Urinary bladder (tissue), 4 donors: ENCODE measurements around the gene TSLP. TPM values are rescaled to one million over a fixed set of nuclear protein-coding genes. Genes with fewer than 3 reads are reported as not detected.

Source experiments
- DNase-seq: peaks from one replicate; pipeline ENCODE4 v3.0.0-alpha.2; 2015; ENCODE audit errors: extremely low spot score
- H3K27ac ChIP-seq: one replicate; pipeline ENCODE4 v1.5.1; 2013; ENCODE audit warnings: low read depth, mild to moderate bottlenecking, moderate library complexity
- H3K36me3 ChIP-seq: one replicate; pipeline ENCODE4 v1.6.1; 2013; ENCODE audit warnings: mild to moderate bottlenecking, moderate library complexity; ENCODE audit not compliant: insufficient read depth
- H3K4me1 ChIP-seq: one replicate; pipeline ENCODE4 v1.6.1; 2013; ENCODE audit warnings: mild to moderate bottlenecking, moderate library complexity; ENCODE audit not compliant: insufficient read depth
- H3K4me3 ChIP-seq: one replicate; pipeline ENCODE4 v1.5.1; 2013; ENCODE audit warnings: low read depth, low read length
- WGBS: extraction: QIAGEN DNeasy Blood & Tissue Kit; methylation state at CpG from one replicate; pipeline ENCODE4 v1.1.7; 2013; 5-methylcytosine and 5-hydroxymethylcytosine counted together
- polyA plus RNA-seq: library from polyadenylated mRNA; stranded (reverse); fragments of 200-250 nt; gene quantifications from one replicate; pipeline ENCODE4 v1.2.3, GENCODE V29; 2013
- total RNA-seq: library from RNA; depleted of rRNA; stranded (reverse); fragments of >200 nt; gene quantifications from one replicate; pipeline ENCODE4 v1.2.3, GENCODE V29; 2014
- donor health status: healthy with polysubstance abuse.
- donor health status: healthy.

The TSLP gene
- total and polyA plus RNA-seq, 2 donors, result 2.4 to 2.8 TPM

- peak overlapping the region; percentile 56 for H3K4me3 ChIP-seq
- WGBS, result 64% methylated on average over 2 of the region's 2 CpGs
- H3K27ac ChIP-seq, result no peak overlapping the region
- H3K36me3 ChIP-seq, result peaks cover 2% of the 10 kb centered on the region
- DNase-seq, result no peak
- no peaks in the 10 kb centered on the region for H3K4me1 ChIP-seq
These were observed 2.7 kb downstream of the TSLP start for GRCh38 chr5:111074244-111074643.

- Histone ChIP-seq H3K4me1 (no peaks in the 10 kb centered on the region), H3K27ac (no peak overlapping the region), H3K4me3 (no peak overlapping the region), H3K36me3 (peaks cover 2% of the 10 kb centered on the region)
- no peak for DNase-seq
These were observed 4.0 kb downstream of the TSLP start for GRCh38 chr5:111075520-111075919.

- no peak overlapping the region for H3K27ac ChIP-seq
- DNase-seq, result no peak
- no peaks in the 10 kb centered on the region for H3K4me1 ChIP-seq
- H3K4me3 ChIP-seq, result no peak overlapping the region
- WGBS, result 64% methylated on average over 1 of the region's 1 CpG
- peaks cover 2% of the 10 kb centered on the region for H3K36me3 ChIP-seq
These were observed 4.6 kb downstream of the TSLP start for GRCh38 chr5:111076091-111076490.

- H3K36me3 ChIP-seq, result peaks cover 2% of the 10 kb centered on the region
- DNase-seq, result no peak
- H3K4me3 ChIP-seq, result no peak overlapping the region
- 88% methylated on average over 2 of the region's 2 CpGs for WGBS
- no peak overlapping the region for H3K27ac ChIP-seq
- no peaks in the 10 kb centered on the region for H3K4me1 ChIP-seq
These were observed 6.2 kb downstream of the TSLP start for GRCh38 chr5:111077678-111078077.

- Histone ChIP-seq H3K4me3 (no peak overlapping the region), H3K27ac (no peak overlapping the region), H3K4me1 (no peaks in the 10 kb centered on the region), H3K36me3 (peaks cover 2% of the 10 kb centered on the region)
- 81% methylated on average over 1 of the region's 1 CpG for WGBS
- DNase-seq, result no peak
These were observed 8.3 kb downstream of the TSLP start for GRCh38 chr5:111079846-111080245.

GRCh38 chr5:111083323-111083722 is 11.8 kb downstream of the TSLP start:
- Histone ChIP-seq H3K4me3 (no peak overlapping the region), H3K4me1 (no peaks in the 10 kb centered on the region), H3K27ac (no peak overlapping the region), H3K36me3 (no peaks in the 10 kb centered on the region)
- DNase-seq, result no peak
- WGBS, result 73% methylated on average over 7 of the region's 7 CpGs

- Histone ChIP-seq H3K36me3 (no peaks in the 10 kb centered on the region), H3K27ac (peak within 1 kb of the TSS; percentile 2), H3K4me3 (peak within 1 kb of the TSS; percentile 84), H3K4me1 (no peaks in the 10 kb centered on the region)
- WGBS, result 1% methylated on average over 50 of the region's 50 CpGs
- DNase-seq, result peak; percentile 75
These were observed 20.7 kb downstream of the TSLP start, which contains the start of gene WDR36 for GRCh38 chr5:111092062-111092853. TSS of gene WDR36 (plus strand) at chr5:111092348. CDS start at chr5:111092457, 109 bp downstream.

- WGBS, result 85% methylated on average over 1 of the region's 1 CpG
- Histone ChIP-seq H3K27ac (no peak overlapping the region), H3K36me3 (peaks cover 3% of the 10 kb centered on the region)
These were observed 24.5 kb downstream of the TSLP start for GRCh38 chr5:111095982-111096381.

GRCh38 chr5:111099058-111099778 is 27.7 kb downstream of the TSLP start:
- no peaks in the 10 kb centered on the region for H3K4me1 ChIP-seq
- H3K27ac ChIP-seq, result no peak overlapping the region
- WGBS, result 63% methylated on average over 1 of the region's 1 CpG
- no peak overlapping the region for H3K4me3 ChIP-seq
- DNase-seq, result no peak
- peaks cover 3% of the 10 kb centered on the region for H3K36me3 ChIP-seq

More at GRCh38 chr5:111095982-111096381, 24.5 kb downstream of the TSLP start:
- no peak overlapping the region for H3K4me3 ChIP-seq
- DNase-seq, result no peak
- no peaks in the 10 kb centered on the region for H3K4me1 ChIP-seq

- DNase-seq, result no peak
- peaks cover 2% of the 10 kb centered on the region for H3K36me3 ChIP-seq
- WGBS, result 93% methylated on average over 2 of the region's 2 CpGs
- H3K27ac ChIP-seq, result no peak overlapping the region
- no peaks in the 10 kb centered on the region for H3K4me1 ChIP-seq
- no peak overlapping the region for H3K4me3 ChIP-seq
These were observed 34.9 kb downstream of the TSLP start for GRCh38 chr5:111106320-111106948.

- no peak overlapping the region for H3K27ac ChIP-seq
- H3K4me1 ChIP-seq, result no peaks in the 10 kb centered on the region
- H3K4me3 ChIP-seq, result no peak overlapping the region
- peaks cover 2% of the 10 kb centered on the region for H3K36me3 ChIP-seq
- DNase-seq, result no peak
- WGBS, result 85% methylated on average over 2 of the region's 2 CpGs
These were observed 35.9 kb downstream of the TSLP start for GRCh38 chr5:111107371-111107770.

GRCh38 chr5:111111956-111112355 is 40.4 kb downstream of the TSLP start:
- WGBS, result 88% methylated on average over 3 of the region's 3 CpGs
- no peak for DNase-seq
- Histone ChIP-seq H3K36me3 (peaks cover 2% of the 10 kb centered on the region), H3K4me1 (no peaks in the 10 kb centered on the region), H3K27ac (no peak overlapping the region), H3K4me3 (no peak overlapping the region)

GRCh38 chr5:111113678-111114077 is 42.2 kb downstream of the TSLP start:
- Histone ChIP-seq H3K4me3 (no peak overlapping the region), H3K36me3 (peaks cover 3% of the 10 kb centered on the region), H3K27ac (no peak overlapping the region), H3K4me1 (no peaks in the 10 kb centered on the region)
- no peak for DNase-seq
- 94% methylated on average over 3 of the region's 3 CpGs for WGBS

GRCh38 chr5:111115229-111115628 is 43.7 kb downstream of the TSLP start:
- Histone ChIP-seq H3K27ac (no peak overlapping the region), H3K4me3 (no peak overlapping the region), H3K36me3 (peaks cover 9% of the 10 kb centered on the region), H3K4me1 (no peaks in the 10 kb centered on the region)
- DNase-seq, result no peak
- 97% methylated on average over 1 of the region's 1 CpG for WGBS
